Tongue (tissue), 2 donors: ENCODE data around the gene ERCC4. TPM values are rescaled to one million over a fixed set of nuclear protein-coding genes. Genes with fewer than 3 reads are reported as not detected.
"Not testable (repeated sequence)": the region's sequence is repeated elsewhere in the genome, so short reads cannot be mapped to it uniquely, and the experiment has no call there.

Source experiments
- DNase-seq: peaks from one replicate; pipeline ENCODE4 v3.0.0-alpha.2; 2015
- total RNA-seq: library from RNA; depleted of rRNA; stranded (reverse); fragments of >200 nt; gene quantifications from one replicate; pipeline ENCODE4 v1.2.3, GENCODE V29; 2014

Gene ERCC4
- total RNA-seq, result 8.6 TPM

GRCh38 chr16:13919683-13920509, at the start of gene ERCC4:
TSS of gene ERCC4 (plus strand) at chr16:13920154. CDS start at chr16:13920166, 12 bp downstream.
- peak; percentile 100 for DNase-seq

- DNase-seq, result peak; percentile 66
Measured at GRCh38 chr16:13873835-13874438, 46.0 kb upstream of the ERCC4 start.

- no peak for DNase-seq
Measured at GRCh38 chr16:13875614-13876284, 44.2 kb upstream of the ERCC4 start.

GRCh38 chr16:13883276-13883675, 36.7 kb upstream of the ERCC4 start:
- DNase-seq, result no peak

GRCh38 chr16:13883881-13884280, 36.1 kb upstream of the ERCC4 start:
- no peak for DNase-seq

GRCh38 chr16:13885700-13886099, 34.3 kb upstream of the ERCC4 start:
- peak; percentile 41 for DNase-seq

- DNase-seq, result no peak
Measured at GRCh38 chr16:13886608-13887007, 33.3 kb upstream of the ERCC4 start.

GRCh38 chr16:13889323-13889722, 30.6 kb upstream of the ERCC4 start:
- not testable (repeated sequence) for DNase-seq

- no peak for DNase-seq
Measured at GRCh38 chr16:13892301-13892700, 27.7 kb upstream of the ERCC4 start.

- no peak for DNase-seq
Measured at GRCh38 chr16:13895516-13895915, 24.4 kb upstream of the ERCC4 start.

- DNase-seq, result no peak
Measured at GRCh38 chr16:13896543-13897182, 23.3 kb upstream of the ERCC4 start.

- DNase-seq, result no peak
Measured at GRCh38 chr16:13897806-13898205, 22.1 kb upstream of the ERCC4 start.

- DNase-seq, result no peak
Measured at GRCh38 chr16:13898233-13898632, 21.7 kb upstream of the ERCC4 start.

GRCh38 chr16:13902052-13902451, 17.9 kb upstream of the ERCC4 start:
- DNase-seq, result no peak

GRCh38 chr16:13902677-13903076, 17.3 kb upstream of the ERCC4 start:
- no peak for DNase-seq

- no peak for DNase-seq
Measured at GRCh38 chr16:13904179-13904691, 15.7 kb upstream of the ERCC4 start.

GRCh38 chr16:13904822-13905221, 15.1 kb upstream of the ERCC4 start:
- DNase-seq, result not testable (repeated sequence)

- no peak for DNase-seq
Measured at GRCh38 chr16:13906168-13907089, 13.5 kb upstream of the ERCC4 start.

GRCh38 chr16:13907431-13907830, 12.5 kb upstream of the ERCC4 start:
- no peak for DNase-seq

GRCh38 chr16:13909069-13909468, 10.9 kb upstream of the ERCC4 start:
- DNase-seq, result no peak

GRCh38 chr16:13909872-13910303, 10.1 kb upstream of the ERCC4 start:
- DNase-seq, result peak; percentile 88
